Measurements from ENCODE around the gene P4HTM.

Gene P4HTM

GRCh38 chr3:48989796-48990635 is at the start of gene P4HTM:
P4HTM (plus strand) TSS chr3:48990241; CDS start chr3:48990257, 16 bp downstream.
- DNase-seq = peak; percentile 97

- no peak for DNase-seq
Observed at GRCh38 chr3:48945432-48945831, 44.6 kb upstream of the P4HTM start.

DNA sequence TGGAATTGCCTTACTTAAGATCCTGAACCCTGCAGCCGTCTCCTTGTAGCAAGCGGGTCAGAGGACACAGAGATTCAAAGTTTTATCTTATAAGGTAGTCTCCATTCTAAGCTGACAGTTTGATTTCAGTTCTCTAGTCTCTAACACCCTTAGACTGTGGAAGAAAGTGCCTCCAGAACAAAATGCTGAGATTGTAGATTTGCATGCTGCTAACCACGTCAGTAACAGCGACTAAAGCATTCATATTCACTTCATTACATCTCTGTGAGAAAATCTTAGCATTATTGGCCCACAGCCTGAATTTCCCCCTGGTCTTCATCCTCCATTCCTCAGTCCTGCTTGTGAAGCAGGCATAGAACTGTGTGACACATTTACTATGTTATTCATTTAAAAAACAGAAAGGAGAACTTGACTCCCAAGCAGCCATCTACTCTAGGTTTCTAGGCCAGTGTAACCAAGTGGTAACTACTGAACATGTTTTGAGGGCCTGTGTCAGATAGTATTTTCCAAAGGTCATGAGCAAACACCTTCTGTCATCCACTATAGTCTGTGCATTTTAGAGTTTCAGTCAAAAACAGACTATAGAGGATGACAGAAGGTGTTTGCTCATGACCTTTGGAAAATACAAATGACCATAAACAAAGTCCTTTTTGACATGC is 44.0 kb upstream of the P4HTM start:
- no peak for DNase-seq

- DNase-seq = no peak
Observed at GRCh38 chr3:48949376-48949717, 40.7 kb upstream of the P4HTM start.

- no peak for DNase-seq
Observed at GRCh38 chr3:48950051-48950450, 40.0 kb upstream of the P4HTM start.

DNA sequence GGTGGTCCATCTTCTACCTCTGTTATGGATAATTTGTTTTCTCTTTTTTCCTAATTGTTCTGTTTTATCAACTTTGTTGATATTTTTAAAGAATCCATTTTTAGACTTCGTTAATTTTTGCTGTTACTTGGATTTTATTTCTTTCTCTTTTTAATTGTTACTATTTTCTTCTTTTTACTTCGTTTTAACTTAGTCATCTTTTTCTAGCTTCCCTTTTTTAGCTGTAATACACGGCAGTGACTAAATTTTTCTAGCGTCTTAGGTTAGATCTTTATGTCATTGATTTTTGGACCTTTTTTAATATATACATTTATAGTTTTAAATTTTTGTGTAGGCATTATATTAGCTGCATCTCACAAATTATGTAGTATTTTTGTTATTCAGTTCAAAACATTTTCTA is 38.3 kb upstream of the P4HTM start:
- no peak for DNase-seq

DNA sequence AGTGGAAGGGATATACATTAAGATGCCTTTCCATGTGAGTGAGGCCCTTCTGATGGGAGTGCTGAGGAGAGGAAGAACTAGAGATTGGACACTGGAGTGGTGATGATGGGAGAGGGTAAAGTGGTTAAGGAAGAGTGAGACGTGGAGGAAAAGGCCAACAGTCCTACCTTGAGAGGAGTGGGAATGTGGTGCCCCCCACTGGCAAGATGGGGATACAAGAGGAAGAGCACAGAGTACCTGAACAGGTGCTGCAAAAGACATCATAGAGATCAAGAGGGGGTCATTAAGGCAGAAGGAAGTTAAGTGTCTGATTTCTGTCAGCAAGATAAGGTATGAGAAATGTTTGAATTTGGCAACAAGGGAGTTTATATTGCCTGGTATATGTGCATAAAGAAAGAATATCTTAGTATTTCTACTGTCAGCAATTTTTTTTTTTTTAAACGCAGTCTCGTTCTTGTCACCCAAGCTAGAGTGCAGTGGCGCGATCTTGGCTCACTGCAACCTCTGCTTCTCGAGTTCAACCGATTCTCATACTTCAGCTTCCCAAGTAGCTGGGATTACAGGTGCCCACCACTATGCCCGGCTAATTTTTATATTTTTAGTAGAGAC is 37.4 kb upstream of the P4HTM start:
- DNase-seq = peak; percentile 72

DNA sequence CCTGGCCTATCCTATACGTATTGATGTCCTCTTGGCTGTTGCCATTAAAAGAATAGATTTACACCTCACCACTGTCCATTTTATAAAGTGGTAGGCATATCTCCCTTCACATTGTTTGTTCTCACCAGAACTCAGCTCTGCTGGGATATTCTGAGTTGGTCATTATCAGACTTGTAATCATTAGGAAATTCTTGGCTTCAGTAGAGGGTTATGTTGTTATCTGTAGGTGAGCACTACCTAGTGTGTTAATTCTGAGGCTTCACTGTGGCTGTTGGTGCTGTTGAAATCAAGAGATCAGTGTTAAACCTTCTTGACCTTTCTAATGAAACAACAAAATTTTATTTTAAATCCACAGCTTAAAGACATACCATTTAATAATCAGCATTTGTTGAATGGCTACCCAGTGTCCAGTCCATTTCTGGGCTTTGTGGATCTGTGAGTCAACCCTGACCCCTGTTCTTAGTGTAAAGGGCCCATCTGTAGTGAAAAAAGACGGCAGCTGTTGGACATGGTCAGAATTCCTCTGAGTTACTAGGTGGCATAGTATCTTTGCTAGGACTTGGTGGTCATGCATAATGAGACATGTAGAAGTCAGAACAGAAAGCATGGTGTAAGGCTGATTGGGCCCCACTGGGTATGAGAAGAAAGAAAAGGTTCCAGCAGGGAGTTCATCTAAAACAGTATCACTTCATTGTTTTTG is 32.9 kb upstream of the P4HTM start:
- no peak for DNase-seq

GRCh38 chr3:48960841-48961413 is 29.1 kb upstream of the P4HTM start:
- no peak for DNase-seq

GRCh38 chr3:48962340-48962739 is 27.7 kb upstream of the P4HTM start:
- peak; percentile 13 for DNase-seq

GRCh38 chr3:48962939-48963338 is 27.1 kb upstream of the P4HTM start:
- DNase-seq = peak; percentile 10

- no peak for DNase-seq
Observed at GRCh38 chr3:48963591-48963990, 26.4 kb upstream of the P4HTM start.

DNA sequence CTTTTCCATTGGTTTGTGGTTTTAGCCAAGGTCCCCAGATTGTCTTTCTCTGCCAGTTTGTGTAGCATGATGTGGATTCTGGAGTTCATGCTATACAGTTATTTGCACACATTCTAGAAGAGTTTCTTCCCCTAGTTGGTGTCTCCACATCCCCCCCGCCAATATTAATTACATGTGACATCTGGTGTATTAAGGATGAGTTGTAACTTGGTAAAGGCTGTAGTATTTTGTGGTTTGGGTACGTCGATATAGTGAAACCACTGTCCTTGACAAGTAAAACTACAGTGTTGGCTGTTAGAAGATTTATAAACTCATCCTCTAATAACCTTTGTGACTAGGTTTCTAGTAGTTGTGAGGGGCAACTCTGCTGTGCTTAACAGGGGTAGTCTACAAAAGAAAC is 23.7 kb upstream of the P4HTM start:
- no peak for DNase-seq

GRCh38 chr3:48966876-48967361 is 23.1 kb upstream of the P4HTM start:
- no peak for DNase-seq

- no peak for DNase-seq
Observed at GRCh38 chr3:48970586-48970985, 19.5 kb upstream of the P4HTM start.

DNA sequence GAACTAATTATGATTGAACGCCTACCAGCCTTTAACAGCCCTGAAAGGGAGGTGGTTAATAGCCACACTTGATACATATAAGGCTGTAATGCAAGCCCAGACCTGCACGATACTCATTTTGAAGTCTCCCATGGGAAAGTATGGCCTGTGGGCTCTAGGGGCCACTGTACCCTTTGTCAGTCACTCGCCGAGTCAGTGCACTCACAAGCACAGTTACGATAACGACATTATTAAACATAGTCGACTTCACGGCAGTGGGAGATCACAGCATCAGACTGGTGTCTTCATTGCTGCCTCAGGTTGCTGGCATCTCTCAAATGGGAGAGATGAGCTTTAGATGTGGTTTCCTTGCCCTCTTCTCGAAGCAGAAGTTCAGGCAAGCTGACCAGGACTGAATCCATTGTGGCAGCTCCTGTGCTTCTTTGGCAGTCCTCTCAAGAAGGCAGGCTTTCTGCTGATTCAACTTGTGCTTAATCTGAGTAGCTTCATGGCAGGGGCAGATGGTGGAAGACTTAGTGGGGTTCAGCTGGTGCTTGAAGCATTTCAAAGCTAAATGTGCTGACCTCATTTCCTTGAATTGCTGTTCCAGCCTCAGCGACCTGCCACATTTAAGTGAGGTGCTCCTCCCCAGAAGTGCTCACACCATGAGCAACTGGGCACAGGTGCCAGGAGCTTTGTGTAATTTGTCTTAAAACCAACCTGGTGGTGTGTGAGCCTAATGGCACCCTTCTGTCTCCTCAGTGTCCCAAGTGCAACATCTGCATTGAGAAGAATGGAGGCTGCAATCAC is 15.8 kb upstream of the P4HTM start:
- DNase-seq = no peak

GRCh38 chr3:48979451-48979850 is 10.6 kb upstream of the P4HTM start:
- DNase-seq = no peak

DNA sequence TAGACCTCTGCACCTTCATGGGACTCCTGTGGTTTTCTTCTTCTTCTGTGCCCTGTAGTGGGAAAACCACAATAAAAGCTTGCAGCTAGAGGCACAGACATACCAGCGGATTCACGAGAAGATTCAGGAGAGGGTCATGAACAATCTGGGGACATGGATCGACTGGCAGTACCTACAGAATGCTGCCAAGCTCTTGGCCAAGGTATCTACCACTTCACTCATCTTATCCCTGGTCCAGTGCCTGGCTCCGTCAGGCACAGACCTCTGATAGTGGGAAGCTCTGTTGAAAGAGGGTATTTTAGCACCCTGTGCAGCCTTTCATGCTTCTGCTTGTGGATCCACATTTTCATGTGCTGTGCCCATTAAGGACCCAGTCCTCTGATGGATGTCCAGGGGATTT is 9.7 kb upstream of the P4HTM start:
- DNase-seq = no peak

DNA sequence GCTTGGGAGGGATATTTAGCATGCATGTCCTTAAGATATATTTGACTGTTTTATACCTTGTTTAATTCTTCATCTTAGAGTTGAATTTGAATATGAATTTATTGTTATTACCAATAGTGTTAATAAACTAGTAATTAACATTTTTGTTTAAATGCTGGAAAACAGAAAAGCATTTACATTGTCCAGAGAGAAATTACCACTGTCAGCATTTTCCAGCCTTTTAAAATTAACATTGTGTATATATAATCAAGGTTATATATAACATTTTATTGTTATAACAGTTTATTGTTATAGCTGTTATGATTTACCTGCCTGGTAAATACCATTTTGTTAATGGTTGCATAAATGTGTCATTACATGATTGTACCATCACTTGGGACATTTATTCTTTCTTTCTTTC is 8.0 kb upstream of the P4HTM start:
- no peak for DNase-seq

DNA sequence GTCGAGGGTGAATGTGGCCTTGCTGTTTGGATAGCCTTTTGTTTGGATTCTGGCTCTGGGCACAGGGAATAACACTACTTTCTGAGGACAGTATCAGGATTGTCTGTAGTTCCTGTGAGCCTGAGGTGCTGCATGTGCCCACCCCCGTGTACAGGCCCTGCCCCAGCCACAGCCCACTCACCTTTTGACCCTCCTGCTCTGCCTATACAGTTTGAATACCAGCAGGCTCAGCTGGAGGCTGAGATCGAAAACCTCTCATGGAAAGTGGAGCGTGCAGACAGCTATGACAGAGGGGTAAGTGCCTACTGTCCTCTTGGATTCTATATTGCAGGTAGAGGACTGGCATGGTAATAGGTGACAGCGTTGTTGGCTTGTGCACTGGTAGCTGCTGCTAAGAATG is 7.4 kb upstream of the P4HTM start:
- no peak for DNase-seq

- DNase-seq = no peak
Observed at GRCh38 chr3:48983096-48983495, 6.9 kb upstream of the P4HTM start.

DNA sequence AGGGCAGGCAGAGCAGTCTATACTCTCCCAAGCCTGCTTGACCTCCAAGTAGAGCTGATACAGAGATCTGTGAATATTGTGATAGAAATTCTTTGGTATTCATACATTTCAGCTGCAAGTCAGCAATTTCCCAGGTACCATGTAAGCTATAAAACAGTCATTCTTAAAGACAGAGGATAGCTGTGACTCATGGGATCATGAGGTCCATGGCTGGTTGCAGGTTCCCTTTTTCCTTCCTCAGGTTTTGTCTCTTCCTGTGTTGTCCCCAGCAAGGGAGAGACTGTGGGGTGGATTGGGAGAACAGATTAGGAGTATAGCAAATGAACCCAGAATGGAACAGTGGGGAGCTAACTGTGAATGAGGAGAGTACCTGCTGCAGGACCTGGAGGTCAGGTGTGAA is 5.4 kb upstream of the P4HTM start:
- DNase-seq = no peak
